Measurements from ENCODE around the gene RAPH1.

The RAPH1 gene

GRCh38 chr2:203453858-203454451, 81.1 kb downstream of the RAPH1 start:
- H3K4me3 ChIP-seq (ENCODE audit: control insufficient read depth, low read depth, low read length), result no peak overlapping the region
- TF ChIP-seq CTCF (conservative IDR thresholded peaks at IDR 0.05; ENCODE audit: control insufficient read depth, insufficient read depth, low read depth, low read length), result peak; percentile 80
- peak; percentile 73 for DNase-seq (ENCODE audit: low read depth)

- TF ChIP-seq CTCF (conservative IDR thresholded peaks at IDR 0.05; ENCODE audit: control insufficient read depth, insufficient read depth, low read depth, low read length), result no peak
- DNase-seq (ENCODE audit: low read depth), result peak; percentile 25
- H3K4me3 ChIP-seq (ENCODE audit: control insufficient read depth, low read depth, low read length), result no peak overlapping the region
Observed at GRCh38 chr2:203451689-203452088, 83.4 kb downstream of the RAPH1 start.

GRCh38 chr2:203451011-203451410, 84.1 kb downstream of the RAPH1 start:
- no peak for DNase-seq (ENCODE audit: low read depth)
- no peak for TF ChIP-seq CTCF (conservative IDR thresholded peaks at IDR 0.05; ENCODE audit: control insufficient read depth, insufficient read depth, low read depth, low read length)
- H3K4me3 ChIP-seq (ENCODE audit: control insufficient read depth, low read depth, low read length), result no peak overlapping the region

DNA sequence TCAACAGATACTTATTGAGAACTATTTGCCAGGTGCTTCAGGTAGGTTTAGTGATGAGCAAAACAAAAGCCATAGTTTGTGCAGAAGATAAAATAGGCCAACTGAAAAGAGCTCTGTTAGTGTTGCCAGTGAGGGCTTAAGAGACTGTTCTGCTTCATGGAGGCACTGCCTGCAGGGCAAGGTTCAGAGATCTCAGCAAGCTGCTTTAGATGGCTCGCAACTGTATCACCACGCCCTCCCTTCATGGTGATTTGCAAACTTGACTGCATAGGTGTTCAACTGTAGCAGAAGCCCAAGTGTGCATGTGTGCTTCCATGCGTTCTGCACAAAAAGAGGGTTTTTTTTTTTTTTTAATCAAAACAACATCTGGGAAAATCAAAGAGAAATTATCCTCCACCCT, 84.5 kb downstream of the RAPH1 start:
- TF ChIP-seq CTCF (conservative IDR thresholded peaks at IDR 0.05; ENCODE audit: control insufficient read depth, insufficient read depth, low read depth, low read length), result no peak
- DNase-seq (ENCODE audit: low read depth), result no peak
- H3K4me3 ChIP-seq (ENCODE audit: control insufficient read depth, low read depth, low read length), result no peak overlapping the region

- no peak overlapping the region for H3K4me3 ChIP-seq (ENCODE audit: control insufficient read depth, low read depth, low read length)
- DNase-seq (ENCODE audit: low read depth), result no peak
- TF ChIP-seq CTCF (conservative IDR thresholded peaks at IDR 0.05; ENCODE audit: control insufficient read depth, insufficient read depth, low read depth, low read length), result no peak
Observed at GRCh38 chr2:203446780-203447179, 88.3 kb downstream of the RAPH1 start.

DNA sequence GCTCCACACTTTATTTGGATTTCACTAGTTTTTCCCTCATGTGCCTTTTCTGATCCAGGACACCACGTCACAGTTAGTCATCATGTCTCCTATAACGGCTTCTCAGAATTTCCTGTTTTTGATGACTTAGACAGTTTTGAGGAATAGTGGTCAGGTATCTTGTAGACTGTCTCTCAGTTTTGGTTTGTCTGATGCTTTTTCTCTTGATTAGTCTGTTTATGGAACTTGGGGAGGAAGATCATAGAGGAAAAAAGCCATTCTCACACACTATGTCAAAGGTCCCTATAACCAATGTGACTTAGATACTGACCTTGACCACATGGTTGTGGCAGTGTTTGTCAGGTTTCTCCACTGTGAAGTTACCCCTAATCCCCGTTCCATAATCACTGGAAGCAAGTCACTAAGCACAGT, 89.0 kb downstream of the RAPH1 start:
- DNase-seq (ENCODE audit: low read depth), result peak; percentile 92
- H3K4me3 ChIP-seq (ENCODE audit: control insufficient read depth, low read depth, low read length), result no peak overlapping the region
- no peak for TF ChIP-seq CTCF (conservative IDR thresholded peaks at IDR 0.05; ENCODE audit: control insufficient read depth, insufficient read depth, low read depth, low read length)

DNA sequence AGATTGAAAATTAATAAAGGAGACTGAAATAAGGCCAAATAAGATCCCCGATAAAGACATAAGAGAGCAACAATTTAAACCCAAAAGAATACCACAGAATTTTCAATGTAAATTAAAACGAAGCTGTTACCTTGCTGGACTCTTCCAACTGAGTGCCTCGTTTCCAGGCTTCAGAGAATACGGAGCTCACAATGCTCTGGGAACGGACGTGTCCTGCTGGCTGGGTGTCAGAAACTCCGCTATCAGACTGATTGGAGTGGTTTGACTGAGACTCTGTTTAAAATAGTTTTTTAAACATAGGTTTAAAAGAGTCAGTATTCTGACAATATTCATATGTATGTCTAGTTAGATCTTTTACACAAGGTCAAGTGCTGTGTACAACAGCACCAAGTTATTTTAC, 90.4 kb downstream of the RAPH1 start:
- no peak overlapping the region for H3K4me3 ChIP-seq (ENCODE audit: control insufficient read depth, low read depth, low read length)
- TF ChIP-seq CTCF (conservative IDR thresholded peaks at IDR 0.05; ENCODE audit: control insufficient read depth, insufficient read depth, low read depth, low read length), result no peak
- no peak for DNase-seq (ENCODE audit: low read depth)
